Fibroblast of lung (primary cell): ENCODE results near the gene SLC66A3.

Experiments used
- EZH2 ChIP-seq: IDR thresholded peaks from 2 replicates; pipeline ENCODE4 v1.5.1; 2012; ENCODE audit warnings: low read length, control low read depth, mild to moderate bottlenecking; ENCODE audit errors: missing control alignments
- TF ChIP-seq, protein P1 (sequence below), 2 donors: IDR thresholded peaks in 1 of 2; conservative IDR thresholded peaks in 1 of 2; 1 replicate in 1 of 2; 2 replicates in 1 of 2; pipeline ENCODE4 v1.5.1; 2011 to 2012; ENCODE audit warnings: low read length in 2 of 2, control low read depth in 1 of 2, inconsistent platforms in 1 of 2, low read depth in 1 of 2, mild to moderate bottlenecking in 1 of 2

GRCh38 chr2:11132036-11132671 is 23.1 kb upstream of the SLC66A3 start:
- TF ChIP-seq, protein P1, sequence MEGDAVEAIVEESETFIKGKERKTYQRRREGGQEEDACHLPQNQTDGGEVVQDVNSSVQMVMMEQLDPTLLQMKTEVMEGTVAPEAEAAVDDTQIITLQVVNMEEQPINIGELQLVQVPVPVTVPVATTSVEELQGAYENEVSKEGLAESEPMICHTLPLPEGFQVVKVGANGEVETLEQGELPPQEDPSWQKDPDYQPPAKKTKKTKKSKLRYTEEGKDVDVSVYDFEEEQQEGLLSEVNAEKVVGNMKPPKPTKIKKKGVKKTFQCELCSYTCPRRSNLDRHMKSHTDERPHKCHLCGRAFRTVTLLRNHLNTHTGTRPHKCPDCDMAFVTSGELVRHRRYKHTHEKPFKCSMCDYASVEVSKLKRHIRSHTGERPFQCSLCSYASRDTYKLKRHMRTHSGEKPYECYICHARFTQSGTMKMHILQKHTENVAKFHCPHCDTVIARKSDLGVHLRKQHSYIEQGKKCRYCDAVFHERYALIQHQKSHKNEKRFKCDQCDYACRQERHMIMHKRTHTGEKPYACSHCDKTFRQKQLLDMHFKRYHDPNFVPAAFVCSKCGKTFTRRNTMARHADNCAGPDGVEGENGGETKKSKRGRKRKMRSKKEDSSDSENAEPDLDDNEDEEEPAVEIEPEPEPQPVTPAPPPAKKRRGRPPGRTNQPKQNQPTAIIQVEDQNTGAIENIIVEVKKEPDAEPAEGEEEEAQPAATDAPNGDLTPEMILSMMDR (conservative IDR thresholded peaks at IDR 0.05 in 1 of 2, IDR thresholded peaks at IDR 0.05 in 1 of 2; ENCODE audit: low read depth in 1 of 2, low read length in 2 of 2), result no peak
- TF ChIP-seq EZH2, result no peak
